GM12875 (cell line): ENCODE data around the gene SRCIN1.

Experiments
- H3K4me3 ChIP-seq: one replicate; pipeline ENCODE4 v1.5.1; 2011; ENCODE audit warnings: low read depth, low read length, control low read depth
- CTCF ChIP-seq: IDR thresholded peaks from 2 replicates; pipeline ENCODE4 v1.5.1; 2011; ENCODE audit warnings: low read depth, mild to moderate bottlenecking, control low read depth, inconsistent platforms, low read length, moderate library complexity, borderline replicate concordance; ENCODE audit not compliant: insufficient read depth

SRCIN1 gene

GRCh38 chr17:38510421-38511149 is 95.2 kb downstream of the SRCIN1 start:
- TF ChIP-seq CTCF, result no peak
- no peak overlapping the region for H3K4me3 ChIP-seq

- no peak overlapping the region for H3K4me3 ChIP-seq
- TF ChIP-seq CTCF, result no peak
Measured at GRCh38 chr17:38509772-38510420, 95.9 kb downstream of the SRCIN1 start.

GRCh38 chr17:38508954-38509771 is 96.6 kb downstream of the SRCIN1 start:
- peak; percentile 92 for TF ChIP-seq CTCF

GRCh38 chr17:38508570-38508950 is 97.2 kb downstream of the SRCIN1 start:
- no peak for TF ChIP-seq CTCF
- H3K4me3 ChIP-seq, result no peak overlapping the region

More at GRCh38 chr17:38508954-38509771, 96.6 kb downstream of the SRCIN1 start:
- no peak overlapping the region for H3K4me3 ChIP-seq

- no peak overlapping the region for H3K4me3 ChIP-seq
- TF ChIP-seq CTCF, result no peak
Measured at GRCh38 chr17:38507921-38508569, 97.7 kb downstream of the SRCIN1 start.

- no peak for TF ChIP-seq CTCF
- H3K4me3 ChIP-seq, result no peak overlapping the region
Measured at GRCh38 chr17:38507436-38507835, 98.3 kb downstream of the SRCIN1 start.
